IPS-11a (cell line): ENCODE results near the gene SIK1.

Source experiments
- H3K4me3 ChIP-seq: one replicate; pipeline ENCODE4 v1.5.1; 2013; ENCODE audit warnings: low read depth, low read length, control low read depth

The SIK1 gene

DNA sequence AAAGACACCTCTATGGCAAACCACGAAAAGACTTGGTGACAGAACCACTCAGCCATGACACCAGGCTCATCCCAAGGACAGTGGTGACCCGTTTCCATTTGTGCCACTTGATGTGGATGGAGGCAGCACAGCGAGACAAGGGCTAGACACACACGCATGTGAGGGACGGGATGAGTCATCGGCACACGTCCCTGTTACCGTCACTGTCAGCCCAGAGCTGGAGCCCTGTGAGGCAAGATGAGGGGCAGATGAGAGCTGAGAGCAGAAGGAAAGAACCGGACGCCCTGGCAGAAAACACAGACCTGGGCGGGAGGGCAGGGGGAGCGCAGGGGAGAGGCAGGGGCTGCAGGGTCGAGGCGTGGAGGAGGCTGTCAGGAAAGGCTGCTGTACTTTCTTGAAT lies 57.8 kb downstream of the SIK1 start:
- H3K4me3 ChIP-seq, result no peak overlapping the region

DNA sequence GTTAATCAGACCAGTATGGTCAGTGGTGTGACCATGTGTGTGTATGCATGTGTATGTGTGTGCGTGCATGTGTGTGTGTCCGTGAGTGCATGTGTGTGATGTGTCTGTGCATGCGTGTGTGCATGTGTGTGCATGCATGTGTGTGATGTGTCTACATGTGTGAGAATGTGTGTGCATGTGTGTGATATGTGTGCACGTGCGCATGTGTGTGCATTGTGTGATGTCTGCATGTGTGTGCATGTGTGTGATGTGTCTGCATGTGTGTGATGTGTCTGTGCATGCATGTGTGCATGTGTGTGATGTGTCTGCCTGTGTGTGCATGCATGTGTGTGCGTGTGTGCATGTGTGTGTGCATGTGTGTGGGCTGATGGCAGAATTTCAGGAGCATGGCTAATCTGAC lies 58.2 kb downstream of the SIK1 start:
- H3K4me3 ChIP-seq, result no peak overlapping the region

DNA sequence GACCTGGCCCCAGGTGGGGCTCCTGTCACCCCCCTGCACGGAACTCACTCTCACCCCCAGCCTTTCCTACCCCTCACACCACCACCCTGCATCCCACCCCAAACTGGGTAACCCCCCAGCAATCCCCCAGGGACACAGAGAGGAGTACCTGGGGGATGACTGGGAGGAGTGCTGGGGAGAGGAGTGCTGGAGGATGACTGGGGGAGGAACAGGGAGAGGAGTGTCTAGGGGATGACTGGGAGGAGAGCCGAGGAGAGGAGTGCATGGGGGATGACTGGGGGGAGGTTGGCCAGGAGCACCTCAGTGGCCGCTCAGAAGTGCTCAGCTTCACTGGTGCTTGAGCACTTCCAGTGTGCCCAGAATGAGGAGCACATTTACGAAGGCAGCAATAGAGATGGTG lies 59.1 kb downstream of the SIK1 start:
- no peak overlapping the region for H3K4me3 ChIP-seq

DNA sequence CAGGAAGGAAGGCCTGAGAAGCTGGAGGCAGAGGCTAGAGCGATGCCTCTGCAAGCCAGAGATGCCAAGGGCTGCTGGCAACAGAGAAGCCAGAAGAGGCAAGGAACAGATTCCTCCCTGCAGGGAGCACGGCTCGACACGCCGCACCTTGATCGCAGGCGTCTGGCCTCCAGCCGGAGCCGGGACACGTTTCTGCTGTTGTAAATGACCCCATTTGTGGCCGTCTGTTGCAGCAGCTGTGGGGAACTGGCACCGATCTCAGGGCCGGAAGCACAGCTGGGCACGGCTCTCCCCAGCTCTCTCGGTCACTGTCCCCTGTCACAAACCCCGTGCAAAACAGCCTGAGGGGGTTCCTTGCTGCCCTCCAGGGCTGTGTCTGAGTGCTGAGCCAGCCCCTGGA lies 59.6 kb downstream of the SIK1 start:
- no peak overlapping the region for H3K4me3 ChIP-seq

DNA sequence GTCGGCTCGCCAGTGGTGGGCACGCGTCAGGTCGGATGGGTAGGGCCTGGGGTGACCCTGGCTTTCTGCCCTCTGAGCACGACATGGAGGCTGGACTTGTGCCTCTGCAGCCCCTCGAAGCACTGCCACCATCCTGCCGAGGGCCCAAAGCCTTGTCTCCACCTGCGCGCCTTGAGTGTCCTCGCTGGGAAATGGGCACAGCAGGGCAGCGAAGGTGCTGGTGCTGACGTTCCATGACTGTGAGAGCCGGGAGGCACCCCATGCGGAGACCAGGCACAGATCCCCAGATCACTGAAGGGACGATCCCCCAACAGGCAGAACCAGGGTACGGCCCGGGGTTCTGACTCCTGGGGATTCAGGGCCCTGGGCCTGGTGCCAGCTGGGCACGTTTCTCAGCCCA lies 60.3 kb downstream of the SIK1 start:
- H3K4me3 ChIP-seq, result no peak overlapping the region

DNA sequence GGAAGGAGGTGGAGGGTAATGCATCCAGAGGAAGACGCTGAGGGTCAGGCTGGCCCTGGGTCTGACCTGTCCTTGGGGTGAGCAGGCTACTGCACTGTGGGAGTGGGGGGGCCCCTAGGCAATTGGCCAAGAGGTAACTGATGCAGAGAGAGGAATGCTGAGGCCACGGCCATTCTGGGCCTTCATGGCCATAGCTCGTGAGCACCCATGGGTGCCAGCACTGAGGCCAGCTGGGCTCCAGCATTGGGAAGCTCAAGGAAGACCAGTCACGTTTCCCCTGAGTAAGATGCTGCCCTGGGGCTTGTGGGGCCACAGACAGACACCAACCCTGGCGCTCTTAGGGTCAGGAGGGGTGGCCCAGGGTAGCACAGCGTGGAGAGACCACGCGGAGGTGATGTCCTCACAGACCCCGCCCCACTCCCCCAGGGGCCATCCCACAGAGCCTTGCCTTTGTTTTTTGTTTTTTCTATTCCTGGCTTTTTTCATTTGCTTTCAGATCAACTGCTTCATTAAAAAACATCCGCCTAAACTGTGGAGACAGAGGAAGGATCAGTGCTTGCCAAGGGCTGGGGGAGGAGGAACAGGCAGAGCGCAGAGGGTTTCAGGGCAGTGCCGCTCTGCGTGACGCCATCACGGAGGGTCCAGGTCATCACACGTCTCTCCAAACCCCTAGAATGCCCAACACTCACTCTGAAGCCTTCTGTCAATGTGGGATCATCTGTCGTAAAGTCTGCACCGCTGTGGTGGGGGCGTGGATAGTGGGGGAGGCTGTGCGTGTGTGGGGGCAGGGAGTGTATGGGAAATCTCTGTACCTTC lies 61.1 kb downstream of the SIK1 start:
- H3K4me3 ChIP-seq, result no peak overlapping the region

DNA sequence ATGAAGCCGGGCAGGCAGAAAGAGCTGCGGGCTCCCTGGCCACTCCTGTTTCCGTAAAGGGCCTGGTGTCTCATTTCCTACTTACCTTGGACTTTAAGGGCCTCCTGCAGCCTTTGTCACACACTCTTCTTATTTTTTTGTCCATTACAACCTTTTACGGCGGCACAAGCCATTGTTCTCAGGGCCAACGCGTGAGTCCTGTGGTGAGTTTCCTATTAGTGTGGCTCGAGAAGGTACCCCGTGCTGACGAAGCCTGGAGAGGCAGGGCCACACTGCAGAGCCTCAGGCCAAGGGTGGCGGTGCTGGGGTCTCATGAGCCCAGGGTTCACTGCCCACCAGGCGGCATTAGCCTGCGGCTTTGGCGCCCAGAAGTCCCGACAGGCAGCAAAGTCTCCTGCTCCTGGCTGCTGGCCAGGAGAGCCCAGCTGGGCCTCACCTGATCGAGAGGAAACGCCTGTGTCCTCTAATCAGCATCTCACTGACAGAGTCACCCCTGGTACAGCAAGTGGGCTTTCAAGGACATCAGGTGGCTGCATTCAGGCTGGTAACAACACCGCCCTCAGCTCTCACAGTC lies 62.0 kb downstream of the SIK1 start:
- no peak overlapping the region for H3K4me3 ChIP-seq
